Astrocyte (in vitro differentiated cells and primary cell): ENCODE data around the gene LIMS2.

Source experiments
- CTCF ChIP-seq: IDR thresholded peaks from 2 replicates; pipeline ENCODE4 v1.5.1; 2011; ENCODE audit warnings: low read depth, mild to moderate bottlenecking, inconsistent platforms, low read length, moderate library complexity; ENCODE audit not compliant: insufficient read depth
- EZH2 ChIP-seq: IDR thresholded peaks from 2 replicates; pipeline ENCODE4 v1.6.1; 2012; ENCODE audit warnings: mild to moderate bottlenecking, low read length, inconsistent platforms; ENCODE audit not compliant: insufficient read depth

GRCh38 chr2:127695491-127696472 is 20.5 kb upstream of the LIMS2 start:
- TF ChIP-seq CTCF (no peak), EZH2 (no peak)
